ENCODE measurements around the gene MAPK7.

GRCh38 chr17:19360772-19361171, 17.5 kb upstream of the MAPK7 start:
- TF ChIP-seq CTCF (conservative IDR thresholded peaks at IDR 0.05 in 1 of 2, IDR thresholded peaks at IDR 0.05 in 1 of 2; ENCODE audit: extremely low read depth in 1 of 2, insufficient read depth in 1 of 2, low read depth in 1 of 2, low read length in 2 of 2) (no peak), EZH2 (IDR thresholded peaks at IDR 0.05; ENCODE audit: borderline replicate concordance, low read length) (no peak)
